HL-60 (cell line): ENCODE data around the gene PAK5.

Experiments
- DNase-seq, 2 experiments: peaks; one replicate each; pipeline ENCODE4 v3.0.0-alpha.2; 2010 to 2020; ENCODE audit warnings: low read depth in 1 of 2, low spot score in 1 of 2
- H3K27ac ChIP-seq: fragments of 250-450 bp; sonication (Bioruptor Pico); replicated peaks from 2 replicates; pipeline ENCODE4 v1.5.1; 2020; ENCODE audit warnings: mild to moderate bottlenecking, moderate library complexity
- H3K27me3 ChIP-seq: fragments of 250-450 bp; sonication (Bioruptor Pico); 2 replicates; pipeline ENCODE4 v1.5.1; 2021; ENCODE audit warnings: mild to moderate bottlenecking, moderate library complexity; ENCODE audit not compliant: insufficient read depth, poor library complexity, severe bottlenecking
- H3K4me3 ChIP-seq: replicated peaks from 2 replicates; pipeline ENCODE4 v1.5.1; 2011; ENCODE audit warnings: mild to moderate bottlenecking, control low read depth, low read length; ENCODE audit not compliant: insufficient read depth
- GABPA ChIP-seq: IDR thresholded peaks from 2 replicates; pipeline ENCODE4 v1.6.1; 2012; ENCODE audit warnings: low read depth
- POLR2AphosphoS5 ChIP-seq: IDR thresholded peaks from 2 replicates; pipeline ENCODE4 v1.6.1; 2012; ENCODE audit warnings: low read depth
- SPI1 ChIP-seq: IDR thresholded peaks from 2 replicates; pipeline ENCODE4 v1.6.1; 2012; ENCODE audit warnings: low read depth, mild to moderate bottlenecking, borderline replicate concordance
- TF ChIP-seq, protein P1 (sequence below): IDR thresholded peaks from 2 replicates; pipeline ENCODE4 v1.6.1; 2012; ENCODE audit warnings: low read depth; ENCODE audit not compliant: insufficient replicate concordance
- TF ChIP-seq, protein P2 (sequence below): IDR thresholded peaks from one replicate; pipeline ENCODE4 v1.5.1; 2011; ENCODE audit warnings: low read length, control low read depth, inconsistent platforms; ENCODE audit not compliant: insufficient read depth

Gene PAK5

DNA sequence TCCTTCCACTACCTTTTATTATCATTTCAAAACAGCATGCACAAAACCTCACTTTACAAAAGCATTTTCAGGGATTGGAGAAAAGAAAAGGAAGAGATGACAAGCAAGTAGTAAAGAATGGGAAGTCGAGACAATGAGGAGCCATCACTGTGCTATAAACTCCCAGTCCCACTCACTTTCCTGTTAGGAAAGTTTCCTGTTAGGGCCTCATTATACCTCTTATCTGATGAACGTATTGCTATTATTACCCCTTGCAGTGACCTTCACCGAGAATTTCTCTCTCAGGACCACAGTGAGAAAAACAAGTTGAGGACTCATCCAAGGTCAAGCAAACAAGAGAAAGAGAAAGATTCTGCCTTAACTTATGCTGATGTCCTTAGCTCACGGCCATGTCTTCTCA, 295.7 kb downstream of the PAK5 start:
- Histone ChIP-seq H3K27ac (no peak overlapping the region), H3K4me3 (no peak overlapping the region), H3K27me3 (no peaks in the 10 kb centered on the region)
- DNase-seq, result no peak
- TF ChIP-seq, protein P1, sequence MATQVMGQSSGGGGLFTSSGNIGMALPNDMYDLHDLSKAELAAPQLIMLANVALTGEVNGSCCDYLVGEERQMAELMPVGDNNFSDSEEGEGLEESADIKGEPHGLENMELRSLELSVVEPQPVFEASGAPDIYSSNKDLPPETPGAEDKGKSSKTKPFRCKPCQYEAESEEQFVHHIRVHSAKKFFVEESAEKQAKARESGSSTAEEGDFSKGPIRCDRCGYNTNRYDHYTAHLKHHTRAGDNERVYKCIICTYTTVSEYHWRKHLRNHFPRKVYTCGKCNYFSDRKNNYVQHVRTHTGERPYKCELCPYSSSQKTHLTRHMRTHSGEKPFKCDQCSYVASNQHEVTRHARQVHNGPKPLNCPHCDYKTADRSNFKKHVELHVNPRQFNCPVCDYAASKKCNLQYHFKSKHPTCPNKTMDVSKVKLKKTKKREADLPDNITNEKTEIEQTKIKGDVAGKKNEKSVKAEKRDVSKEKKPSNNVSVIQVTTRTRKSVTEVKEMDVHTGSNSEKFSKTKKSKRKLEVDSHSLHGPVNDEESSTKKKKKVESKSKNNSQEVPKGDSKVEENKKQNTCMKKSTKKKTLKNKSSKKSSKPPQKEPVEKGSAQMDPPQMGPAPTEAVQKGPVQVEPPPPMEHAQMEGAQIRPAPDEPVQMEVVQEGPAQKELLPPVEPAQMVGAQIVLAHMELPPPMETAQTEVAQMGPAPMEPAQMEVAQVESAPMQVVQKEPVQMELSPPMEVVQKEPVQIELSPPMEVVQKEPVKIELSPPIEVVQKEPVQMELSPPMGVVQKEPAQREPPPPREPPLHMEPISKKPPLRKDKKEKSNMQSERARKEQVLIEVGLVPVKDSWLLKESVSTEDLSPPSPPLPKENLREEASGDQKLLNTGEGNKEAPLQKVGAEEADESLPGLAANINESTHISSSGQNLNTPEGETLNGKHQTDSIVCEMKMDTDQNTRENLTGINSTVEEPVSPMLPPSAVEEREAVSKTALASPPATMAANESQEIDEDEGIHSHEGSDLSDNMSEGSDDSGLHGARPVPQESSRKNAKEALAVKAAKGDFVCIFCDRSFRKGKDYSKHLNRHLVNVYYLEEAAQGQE, result no peak
- no peak for TF ChIP-seq GABPA
- no peak for TF ChIP-seq SPI1
- TF ChIP-seq POLR2AphosphoS5, result no peak
- TF ChIP-seq, protein P2, sequence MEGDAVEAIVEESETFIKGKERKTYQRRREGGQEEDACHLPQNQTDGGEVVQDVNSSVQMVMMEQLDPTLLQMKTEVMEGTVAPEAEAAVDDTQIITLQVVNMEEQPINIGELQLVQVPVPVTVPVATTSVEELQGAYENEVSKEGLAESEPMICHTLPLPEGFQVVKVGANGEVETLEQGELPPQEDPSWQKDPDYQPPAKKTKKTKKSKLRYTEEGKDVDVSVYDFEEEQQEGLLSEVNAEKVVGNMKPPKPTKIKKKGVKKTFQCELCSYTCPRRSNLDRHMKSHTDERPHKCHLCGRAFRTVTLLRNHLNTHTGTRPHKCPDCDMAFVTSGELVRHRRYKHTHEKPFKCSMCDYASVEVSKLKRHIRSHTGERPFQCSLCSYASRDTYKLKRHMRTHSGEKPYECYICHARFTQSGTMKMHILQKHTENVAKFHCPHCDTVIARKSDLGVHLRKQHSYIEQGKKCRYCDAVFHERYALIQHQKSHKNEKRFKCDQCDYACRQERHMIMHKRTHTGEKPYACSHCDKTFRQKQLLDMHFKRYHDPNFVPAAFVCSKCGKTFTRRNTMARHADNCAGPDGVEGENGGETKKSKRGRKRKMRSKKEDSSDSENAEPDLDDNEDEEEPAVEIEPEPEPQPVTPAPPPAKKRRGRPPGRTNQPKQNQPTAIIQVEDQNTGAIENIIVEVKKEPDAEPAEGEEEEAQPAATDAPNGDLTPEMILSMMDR, result no peak

DNA sequence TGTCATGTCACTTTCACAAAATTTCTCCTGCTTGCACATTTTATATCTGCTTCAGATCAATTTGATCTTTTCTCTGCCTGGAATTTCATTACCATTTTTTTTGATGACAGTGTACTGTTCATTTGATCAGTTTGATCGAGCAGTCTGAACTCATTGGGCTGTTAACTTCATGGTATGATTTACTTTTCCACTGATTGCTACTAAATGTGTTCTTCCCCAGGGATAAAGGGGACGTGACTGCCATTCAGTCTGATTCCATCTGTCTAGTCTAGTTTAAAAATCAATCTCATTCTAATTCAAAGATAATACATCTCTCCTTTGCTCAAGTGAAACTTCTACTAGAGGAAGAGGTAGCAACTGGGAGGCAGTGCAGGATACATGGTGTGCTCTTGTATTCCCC, 303.4 kb downstream of the PAK5 start:
- H3K4me3 ChIP-seq, result no peak overlapping the region

DNA sequence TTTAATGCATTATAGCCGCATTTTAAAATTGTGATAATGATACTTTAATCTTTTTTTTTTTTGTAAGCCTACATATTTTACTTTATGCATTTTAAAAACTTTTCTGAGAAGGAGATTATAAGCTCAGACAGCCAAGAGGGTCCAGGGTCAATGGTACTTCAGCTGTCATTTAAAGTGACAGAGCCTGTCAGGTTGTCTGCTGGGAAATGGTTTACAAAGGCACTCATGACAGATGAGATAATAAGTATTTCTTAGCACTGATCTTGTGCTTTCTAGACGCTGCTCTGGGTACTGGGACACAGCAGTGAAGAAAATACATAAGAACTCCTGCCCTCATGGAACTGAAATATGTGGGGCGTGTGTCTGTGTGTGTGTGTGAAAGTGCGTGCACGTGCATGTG, 304.9 kb downstream of the PAK5 start:
- Histone ChIP-seq H3K4me3 (no peak overlapping the region), H3K27ac (no peak overlapping the region), H3K27me3 (no peaks in the 10 kb centered on the region)
- TF ChIP-seq, protein P1, result no peak
- TF ChIP-seq GABPA, result no peak
- TF ChIP-seq, protein P2, result no peak
- no peak for TF ChIP-seq POLR2AphosphoS5
- no peak for TF ChIP-seq SPI1
- DNase-seq, result no peak

More for the DNA sequence above, 303.4 kb downstream of the PAK5 start:
- no peak for DNase-seq
- Histone ChIP-seq H3K27ac (no peak overlapping the region), H3K27me3 (no peaks in the 10 kb centered on the region)
- TF ChIP-seq SPI1 (no peak), POLR2AphosphoS5 (no peak), GABPA (no peak)
- TF ChIP-seq, protein P2, result no peak
- TF ChIP-seq, protein P1, result no peak
